ENCODE data around the gene SH2D3C. TPM values are rescaled to one million over a fixed set of nuclear protein-coding genes. Genes with fewer than 3 reads are reported as not detected.

Gene SH2D3C
- total and polyA plus RNA-seq, 9 of the 15 experiments (the other 6 are each of a cell fraction or from before 2014, with no cell fraction given) = 0.03 to 1.2 (median 0.22) TPM; not detected in 1

GRCh38 chr9:127765418-127765817, 13.0 kb downstream of the SH2D3C start (continued):
- TF ChIP-seq RBM25 (IDR thresholded peaks at IDR 0.05; ENCODE audit: low read depth, low read length, severe bottlenecking) = peak; percentile 84
- TF ChIP-seq, protein P1, sequence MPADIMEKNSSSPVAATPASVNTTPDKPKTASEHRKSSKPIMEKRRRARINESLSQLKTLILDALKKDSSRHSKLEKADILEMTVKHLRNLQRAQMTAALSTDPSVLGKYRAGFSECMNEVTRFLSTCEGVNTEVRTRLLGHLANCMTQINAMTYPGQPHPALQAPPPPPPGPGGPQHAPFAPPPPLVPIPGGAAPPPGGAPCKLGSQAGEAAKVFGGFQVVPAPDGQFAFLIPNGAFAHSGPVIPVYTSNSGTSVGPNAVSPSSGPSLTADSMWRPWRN (IDR thresholded peaks at IDR 0.05; ENCODE audit: low read depth) = no peak
- TF ChIP-seq ZNF77 (CRISPR knock-in tag; IDR thresholded peaks at IDR 0.05) = no peak
- no peak for TF ChIP-seq KLF10 (CRISPR knock-in tag; IDR thresholded peaks at IDR 0.05)

- Histone ChIP-seq H3K9me3 (replicated peaks; ENCODE audit: control insufficient read depth, insufficient read depth, low read depth, low read length) (no peaks in the 10 kb centered on the region), H3K27me3 (ENCODE audit: control insufficient read depth in 2 of 2, insufficient read depth in 2 of 2, low read length in 2 of 2) (no peaks in the 10 kb centered on the region; a peak in 1 of 5 replicates), H3K4me3 (no peak overlapping the region), H2AFZ (ENCODE audit: low read depth, low read length) (no peak overlapping the region), H3K9me1 (ENCODE audit: control insufficient read depth, insufficient read depth, low read length) (peaks cover 3% of the 10 kb centered on the region), H3K4me2 (ENCODE audit: insufficient read depth, low read length) (no peak overlapping the region), H3K9ac (ENCODE audit: insufficient read depth in 1 of 2, low read depth in 2 of 2, low read length in 2 of 2) (peak overlapping the region in 1 of 2 experiments; percentile 72; a peak in 2 of 4 replicates), H3K4me1 (replicated peaks in 1 of 2; ENCODE audit: control insufficient read depth in 2 of 2, insufficient read depth in 2 of 2, low read length in 2 of 2) (peaks cover 13 to 32% of the 10 kb centered on the region in 2 experiments), H4K20me1 (replicated peaks; ENCODE audit: control insufficient read depth, insufficient read depth, low read length) (no peaks in the 10 kb centered on the region), H3K36me3 (ENCODE audit: control insufficient read depth, insufficient read depth, low read length) (no peaks in the 10 kb centered on the region), H3K79me2 (ENCODE audit: control insufficient read depth, insufficient read depth, low read length) (no peaks in the 10 kb centered on the region), H3K27ac (ENCODE audit: extremely low read depth, low read depth, low read length) (no peak overlapping the region)
- no TSS peak for BruUV-seq (replicated peaks)
- FAIRE-seq (peak; percentile 85), ATAC-seq (peak; percentile 96), DNase-seq (ENCODE audit: extremely low read depth in 1 of 4, low spot score in 3 of 4) (peak; percentile 48 to 85 (median 62))
- in situ Hi-C loops (cut with MboI) (loop anchor here (25.0 kb wide), 1 partner anchor 598 kb away; the partner anchor contains the start of gene URM1), intact Hi-C loops (cut with micrococcal nuclease) (loop anchor here (1.0 to 2.0 kb wide), 3 partner anchors 21 to 107 kb away; no protein-coding TSS in a partner anchor)
- WGBS (ENCODE audit: insufficient coverage, low coverage, missing lambda C conversion rate) = 13% methylated on average over 6 of the region's 7 CpGs
- ChIA-PET POLR2A (interaction anchor here (0.6 to 1.3 kb wide), 3 partner anchors 20 to 162 kb away, joined by 3 to 5 read pairs (median 3); no protein-coding TSS in a partner anchor), CTCF (ENCODE audit: low intra/inter-chr PET ratio) (interaction anchor here (2.3 kb wide), 1 partner anchor 21 kb away, joined by 15 read pairs; the partner anchor contains the start of gene CDK9)
- TF ChIP-seq ZNF436 (CRISPR knock-in tag; IDR thresholded peaks at IDR 0.05) = no peak
- TF ChIP-seq, protein P2, sequence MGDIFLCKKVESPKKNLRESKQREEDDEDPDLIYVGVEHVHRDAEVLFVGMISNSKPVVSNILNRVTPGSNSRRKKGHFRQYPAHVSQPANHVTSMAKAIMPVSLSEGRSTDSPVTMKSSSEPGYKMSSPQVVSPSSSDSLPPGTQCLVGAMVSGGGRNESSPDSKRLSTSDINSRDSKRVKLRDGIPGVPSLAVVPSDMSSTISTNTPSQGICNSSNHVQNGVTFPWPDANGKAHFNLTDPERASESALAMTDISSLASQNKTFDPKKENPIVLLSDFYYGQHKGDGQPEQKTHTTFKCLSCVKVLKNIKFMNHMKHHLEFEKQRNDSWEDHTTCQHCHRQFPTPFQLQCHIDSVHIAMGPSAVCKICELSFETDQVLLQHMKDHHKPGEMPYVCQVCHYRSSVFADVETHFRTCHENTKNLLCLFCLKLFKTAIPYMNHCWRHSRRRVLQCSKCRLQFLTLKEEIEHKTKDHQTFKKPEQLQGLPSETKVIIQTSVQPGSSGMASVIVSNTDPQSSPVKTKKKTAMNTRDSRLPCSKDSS (IDR thresholded peaks at IDR 0.05; ENCODE audit: low read depth, partially characterized antibody) = no peak
- no peak for TF ChIP-seq ZZZ3 (IDR thresholded peaks at IDR 0.05)
- TF ChIP-seq ZNF407 (IDR thresholded peaks at IDR 0.05; ENCODE audit: low read depth) = no peak
These were observed 14.5 kb downstream of the SH2D3C start for GRCh38 chr9:127763918-127764384.

Data from K562 (cell line).